Astrocyte of the hippocampus (primary cell): ENCODE measurements around the gene PLXNC1.

Experiments used
- DNase-seq: peaks from one replicate; pipeline ENCODE4 v3.0.0; 2011; ENCODE audit warnings: low read depth, low spot score

PLXNC1 gene

DNA sequence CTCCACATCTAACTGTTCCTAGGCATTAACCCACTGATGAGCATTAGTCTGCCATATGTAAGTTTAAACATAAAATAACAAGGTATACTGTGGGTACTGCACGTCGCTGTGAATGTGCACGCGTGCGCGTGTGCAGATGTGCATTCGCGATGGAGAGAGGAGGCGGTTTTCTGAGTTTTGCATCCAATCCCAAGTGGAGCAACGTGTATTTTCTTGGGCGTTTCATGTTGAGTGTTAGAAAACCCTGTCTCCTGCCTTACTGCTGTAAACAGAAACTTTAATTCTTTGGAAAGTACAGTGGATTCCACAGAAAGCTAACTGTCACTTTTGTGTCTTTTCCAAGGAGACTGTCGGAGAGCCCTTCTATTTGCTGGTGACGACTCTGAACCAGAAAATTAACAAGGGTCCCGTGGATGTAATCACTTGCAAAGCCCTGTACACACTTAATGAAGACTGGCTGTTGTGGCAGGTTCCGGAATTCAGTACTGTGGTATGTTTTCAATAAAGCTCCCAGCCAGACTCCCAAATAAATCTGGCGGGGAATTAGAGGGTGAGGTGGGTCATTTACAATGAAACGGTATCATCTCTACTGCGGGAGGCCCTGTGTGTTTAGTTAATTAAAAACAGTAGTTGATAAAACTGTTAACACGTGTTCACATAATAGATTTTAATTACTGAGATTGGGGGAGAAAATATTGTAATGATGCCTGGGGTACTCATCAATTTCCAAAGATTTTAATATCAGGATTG is 116.5 kb downstream of the PLXNC1 start:
- DNase-seq, result no peak

DNA sequence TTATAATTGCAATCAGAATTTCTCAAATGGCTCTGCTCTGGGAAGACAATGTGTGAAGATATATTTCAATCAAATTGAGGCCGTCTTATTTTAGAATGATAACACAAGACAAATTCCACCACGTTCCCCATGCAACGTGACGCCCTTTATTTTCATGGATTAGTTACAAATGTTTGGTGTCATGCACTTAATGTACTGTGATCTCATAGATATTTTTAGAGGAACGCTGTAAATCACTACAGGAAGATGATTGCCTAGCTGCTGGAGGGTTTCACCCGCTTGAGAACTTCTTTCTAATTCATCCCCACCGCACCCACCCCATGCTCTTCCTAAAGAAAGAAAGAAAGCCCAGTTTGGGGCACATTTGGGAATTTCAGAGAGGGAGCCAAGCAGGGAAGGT is 117.2 kb downstream of the PLXNC1 start:
- DNase-seq, result no peak

- DNase-seq, result no peak
Measured at GRCh38 chr12:94265966-94266745, 117.8 kb downstream of the PLXNC1 start.

GRCh38 chr12:94266796-94267536 is 118.6 kb downstream of the PLXNC1 start:
- no peak for DNase-seq

GRCh38 chr12:94267537-94267872 is 119.1 kb downstream of the PLXNC1 start:
- no peak for DNase-seq

DNA sequence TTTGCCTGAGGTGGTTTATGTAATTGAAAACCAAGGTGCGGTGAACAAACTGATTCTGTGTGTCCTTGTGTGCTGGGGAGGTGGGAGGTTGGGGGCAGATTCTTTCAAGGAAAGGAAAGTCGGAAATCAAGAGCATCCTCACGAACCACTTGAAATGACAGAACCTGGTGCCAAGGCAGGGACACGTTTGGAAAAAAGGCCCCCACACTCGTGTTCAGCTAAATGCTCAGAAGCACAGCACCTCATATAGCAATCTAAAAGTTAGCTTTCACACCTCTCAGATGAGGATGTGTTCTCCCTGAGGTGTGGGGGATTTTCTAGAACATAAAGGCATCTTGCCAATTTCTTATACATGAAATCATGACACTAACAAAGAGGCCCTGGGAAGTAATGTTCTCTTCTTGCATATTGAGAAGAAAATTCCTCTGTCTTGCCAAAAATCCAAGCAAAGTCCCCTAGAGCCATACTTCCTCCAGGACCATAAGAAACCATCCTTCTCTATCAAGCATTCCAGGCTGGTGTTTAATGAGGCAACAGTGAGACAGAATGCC is 119.6 kb downstream of the PLXNC1 start:
- DNase-seq, result no peak

- no peak for DNase-seq
Measured at GRCh38 chr12:94269316-94269999, 121.1 kb downstream of the PLXNC1 start.

DNA sequence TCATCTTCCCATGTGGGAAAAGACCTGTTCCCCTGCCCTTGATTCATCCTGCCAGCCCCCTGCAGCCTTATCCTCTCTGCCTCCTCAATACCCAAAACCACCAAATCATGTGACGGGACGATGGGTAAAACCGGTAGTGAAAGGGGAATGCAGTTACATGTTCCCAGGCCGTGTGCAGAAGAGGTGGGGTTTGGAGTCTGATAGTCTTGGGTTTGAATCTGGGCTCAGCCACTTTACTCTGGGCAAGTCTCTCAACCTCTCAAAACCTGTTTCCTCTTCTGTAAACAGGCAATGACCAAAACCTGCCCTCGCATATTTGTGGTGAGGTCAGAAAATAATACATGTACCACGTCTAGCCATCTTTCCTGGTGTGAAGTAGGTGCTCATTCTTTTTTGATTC is 123.0 kb downstream of the PLXNC1 start:
- DNase-seq, result peak; percentile 27

- DNase-seq, result no peak
Measured at GRCh38 chr12:94272280-94272679, 123.9 kb downstream of the PLXNC1 start.

DNA sequence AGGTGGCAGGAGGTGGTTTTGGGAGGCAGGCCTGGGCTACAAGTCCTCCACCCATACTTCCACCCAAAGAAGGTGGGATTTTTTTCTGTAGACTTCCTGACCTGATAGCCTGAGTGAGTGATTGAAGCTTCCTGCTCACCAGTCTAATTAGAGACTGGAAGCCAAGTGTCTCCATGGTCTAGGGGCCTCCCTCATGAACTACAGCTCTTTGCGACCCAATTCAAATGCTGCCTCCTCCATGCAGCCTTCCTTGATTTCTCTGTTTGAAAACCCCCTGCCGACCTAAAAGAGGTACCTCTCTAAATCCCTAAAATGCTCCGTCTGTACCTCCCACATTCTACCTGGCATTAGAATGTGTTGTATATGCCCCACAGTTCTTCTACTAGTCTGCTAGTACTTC is 124.9 kb downstream of the PLXNC1 start:
- DNase-seq, result no peak

GRCh38 chr12:94276725-94277124 is 128.3 kb downstream of the PLXNC1 start:
- DNase-seq, result no peak

DNA sequence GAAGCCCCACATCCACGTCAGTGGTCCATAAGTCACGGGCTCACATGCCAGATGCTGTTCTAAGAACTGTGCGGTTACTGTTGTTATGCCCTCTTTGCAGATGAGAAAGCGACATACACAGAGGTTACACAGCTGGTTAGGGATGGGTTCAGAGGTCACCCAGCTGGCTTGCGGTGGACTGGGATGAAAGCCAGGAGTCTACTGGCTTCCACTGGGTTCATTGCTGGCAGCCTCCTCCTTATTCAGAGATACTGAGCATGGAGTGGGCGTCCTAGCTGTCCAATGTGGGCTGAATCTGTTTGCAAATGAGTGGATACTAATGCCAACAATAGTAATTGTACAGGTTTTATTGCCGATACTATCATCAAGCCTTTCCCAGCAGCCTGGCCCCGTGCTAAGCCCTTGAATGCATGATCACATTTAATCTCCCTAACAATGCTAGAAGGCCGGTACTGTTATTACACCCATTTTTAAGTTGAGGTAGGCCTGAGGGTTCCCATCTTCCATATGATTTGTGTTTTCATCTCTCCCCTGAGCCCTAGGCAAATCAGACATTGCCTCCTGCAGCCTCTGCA is 129.1 kb downstream of the PLXNC1 start:
- DNase-seq, result no peak

- no peak for DNase-seq
Measured at GRCh38 chr12:94280063-94280462, 131.7 kb downstream of the PLXNC1 start.

DNA sequence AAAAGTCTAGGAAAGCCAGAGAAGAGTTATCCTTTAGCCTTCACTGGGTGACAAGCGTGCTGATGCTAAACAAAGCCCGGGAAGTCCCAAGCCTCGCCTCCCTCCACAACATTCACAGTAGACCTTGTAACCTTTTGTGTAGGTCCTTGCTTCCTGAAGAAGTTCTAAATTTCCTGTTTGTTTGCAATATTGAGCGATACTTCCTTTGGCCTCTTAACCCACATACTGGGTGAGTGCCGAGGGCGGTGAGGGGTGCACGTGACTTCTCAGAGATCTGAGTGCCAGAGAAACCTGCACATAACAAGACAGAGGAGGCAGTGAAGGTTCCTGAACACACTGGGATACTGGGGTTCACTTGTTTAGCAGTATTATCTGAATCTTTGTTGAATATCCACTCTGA is 134.3 kb downstream of the PLXNC1 start:
- DNase-seq, result no peak

GRCh38 chr12:94284046-94284445 is 135.7 kb downstream of the PLXNC1 start:
- no peak for DNase-seq

- DNase-seq, result no peak
Measured at GRCh38 chr12:94284859-94285258, 136.5 kb downstream of the PLXNC1 start.

- DNase-seq, result no peak
Measured at GRCh38 chr12:94285943-94286582, 137.7 kb downstream of the PLXNC1 start.

- DNase-seq, result no peak
Measured at GRCh38 chr12:94286583-94287244, 138.3 kb downstream of the PLXNC1 start.

DNA sequence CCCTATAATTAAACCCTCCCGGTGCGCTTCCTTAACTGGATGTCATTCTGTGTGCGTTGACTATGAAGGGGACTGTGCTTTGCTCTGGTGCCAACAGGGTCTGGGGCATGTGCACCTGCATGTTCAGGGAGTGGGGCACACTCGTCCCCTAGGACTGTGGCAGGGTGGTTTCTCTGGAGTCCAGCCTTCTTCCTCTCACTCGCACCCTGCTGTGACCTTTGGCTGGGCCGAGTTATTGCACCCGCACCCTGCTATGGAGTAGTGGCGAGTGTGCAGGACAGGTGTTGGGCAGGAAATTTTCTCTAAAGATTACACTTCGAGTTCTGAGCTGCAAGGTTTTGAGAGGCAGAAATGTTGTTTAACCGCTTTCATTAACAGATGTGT is 138.9 kb downstream of the PLXNC1 start:
- DNase-seq, result no peak
